ENCODE measurements around the gene NGEF.
"Not testable (repeated sequence)": the region's sequence is repeated elsewhere in the genome, so short reads cannot be mapped to it uniquely, and the experiment has no call there.

NGEF gene

DNA sequence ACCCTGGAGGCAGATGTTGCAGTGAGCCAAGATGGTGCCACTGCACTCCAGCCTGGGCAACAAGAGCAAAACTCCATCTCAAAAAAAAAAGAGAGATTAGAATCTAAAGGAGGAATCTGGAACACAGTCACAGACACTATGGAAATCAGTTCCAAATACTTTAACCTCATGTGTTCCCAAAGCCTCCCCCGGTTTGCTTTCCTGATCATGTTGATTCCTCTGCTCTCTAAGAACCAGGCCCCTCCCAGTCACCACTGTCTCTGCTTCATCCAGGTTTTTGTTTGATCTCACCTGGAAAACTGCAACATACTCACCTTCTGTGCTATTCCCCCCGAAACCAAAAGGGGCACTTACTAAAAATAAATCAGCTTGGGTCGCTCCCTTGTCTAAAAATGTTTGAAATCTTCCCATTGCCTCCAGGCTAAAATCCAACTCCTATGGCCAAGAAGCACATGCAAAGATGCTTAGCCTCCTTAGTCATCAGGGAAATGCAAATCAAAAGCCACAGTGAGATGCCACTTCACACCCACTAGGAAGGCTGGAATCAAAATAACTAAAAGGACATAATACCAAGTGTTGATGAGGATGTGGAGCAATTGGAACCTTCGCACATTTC, 13.2 kb upstream of the NGEF start:
- Histone ChIP-seq H3K9ac (ENCODE audit: low read length) (no peak overlapping the region), H3K27ac (ENCODE audit: low read depth, low read length) (no peak overlapping the region), H3K4me1 (ENCODE audit: control insufficient read depth, insufficient read depth, low read length) (no peaks in the 10 kb centered on the region), H3K4me3 (ENCODE audit: low read length) (no peak overlapping the region), H3K27me3 (ENCODE audit: control insufficient read depth, insufficient read depth, low read length) (no peaks in the 10 kb centered on the region), H3K36me3 (ENCODE audit: control insufficient read depth, insufficient read depth, low read length) (no peaks in the 10 kb centered on the region)

DNA sequence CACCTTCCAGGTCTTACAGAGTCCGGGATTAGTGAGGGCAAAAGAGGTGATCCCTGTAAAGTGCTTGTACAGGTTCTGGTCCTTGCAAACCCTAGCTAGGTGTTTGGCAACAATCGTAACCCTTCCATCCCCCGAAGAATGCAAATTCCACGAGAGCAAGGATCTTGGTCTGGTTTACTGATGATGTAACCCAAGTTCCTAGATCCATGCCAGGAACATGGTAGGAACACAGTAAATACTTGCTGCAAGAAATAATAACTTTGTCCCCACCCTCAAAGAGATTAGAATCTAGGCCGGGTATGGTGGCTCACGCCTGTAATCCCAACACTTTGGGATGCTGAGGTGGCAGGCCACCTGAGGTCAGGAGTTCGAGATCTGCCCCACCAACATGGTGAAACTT, 12.7 kb upstream of the NGEF start:
- no peak overlapping the region for H3K27ac ChIP-seq (ENCODE audit: low read depth, low read length)
- H3K4me1 ChIP-seq (ENCODE audit: control insufficient read depth, insufficient read depth, low read length) = no peaks in the 10 kb centered on the region
- no peaks in the 10 kb centered on the region for H3K27me3 ChIP-seq (ENCODE audit: control insufficient read depth, insufficient read depth, low read length)
- no peak overlapping the region for H3K4me3 ChIP-seq (ENCODE audit: low read length)
- no peaks in the 10 kb centered on the region for H3K36me3 ChIP-seq (ENCODE audit: control insufficient read depth, insufficient read depth, low read length)
- H3K9ac ChIP-seq (ENCODE audit: low read length) = no peak overlapping the region

DNA sequence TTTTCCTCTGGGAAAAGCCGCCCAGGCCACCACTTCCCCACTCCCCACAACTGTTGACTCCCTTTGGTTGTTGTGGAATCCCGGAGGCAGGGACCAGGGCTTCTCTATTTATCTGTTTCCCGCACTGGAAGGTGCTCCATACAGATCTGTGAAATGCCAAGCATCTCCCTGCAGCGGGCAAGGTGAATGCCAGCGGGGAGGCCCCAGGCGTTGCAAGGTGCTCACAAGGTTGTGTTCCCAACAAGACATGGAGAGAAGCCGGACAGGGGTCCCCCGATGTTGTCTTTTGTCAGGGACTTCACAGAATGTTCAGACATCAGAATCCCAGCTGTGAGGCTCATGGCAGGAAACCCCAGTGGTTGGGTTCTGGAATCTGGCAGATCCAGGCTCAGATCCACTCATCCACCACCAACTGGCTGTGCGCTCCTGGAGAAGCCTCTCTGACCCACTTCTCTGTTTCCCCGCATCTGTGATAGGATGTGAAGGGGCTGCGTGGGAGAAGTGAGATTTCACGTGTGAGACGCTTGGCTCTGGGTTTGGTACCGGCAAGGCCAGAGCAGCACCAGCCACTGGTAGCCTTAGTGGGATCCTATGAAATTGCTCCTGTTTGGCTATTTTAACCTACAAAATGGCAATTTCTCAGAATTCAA, 10.8 kb upstream of the NGEF start:
- Histone ChIP-seq H3K9ac (ENCODE audit: low read length) (no peak overlapping the region), H3K36me3 (ENCODE audit: control insufficient read depth, insufficient read depth, low read length) (no peaks in the 10 kb centered on the region), H3K27ac (ENCODE audit: low read depth, low read length) (no peak overlapping the region)

DNA sequence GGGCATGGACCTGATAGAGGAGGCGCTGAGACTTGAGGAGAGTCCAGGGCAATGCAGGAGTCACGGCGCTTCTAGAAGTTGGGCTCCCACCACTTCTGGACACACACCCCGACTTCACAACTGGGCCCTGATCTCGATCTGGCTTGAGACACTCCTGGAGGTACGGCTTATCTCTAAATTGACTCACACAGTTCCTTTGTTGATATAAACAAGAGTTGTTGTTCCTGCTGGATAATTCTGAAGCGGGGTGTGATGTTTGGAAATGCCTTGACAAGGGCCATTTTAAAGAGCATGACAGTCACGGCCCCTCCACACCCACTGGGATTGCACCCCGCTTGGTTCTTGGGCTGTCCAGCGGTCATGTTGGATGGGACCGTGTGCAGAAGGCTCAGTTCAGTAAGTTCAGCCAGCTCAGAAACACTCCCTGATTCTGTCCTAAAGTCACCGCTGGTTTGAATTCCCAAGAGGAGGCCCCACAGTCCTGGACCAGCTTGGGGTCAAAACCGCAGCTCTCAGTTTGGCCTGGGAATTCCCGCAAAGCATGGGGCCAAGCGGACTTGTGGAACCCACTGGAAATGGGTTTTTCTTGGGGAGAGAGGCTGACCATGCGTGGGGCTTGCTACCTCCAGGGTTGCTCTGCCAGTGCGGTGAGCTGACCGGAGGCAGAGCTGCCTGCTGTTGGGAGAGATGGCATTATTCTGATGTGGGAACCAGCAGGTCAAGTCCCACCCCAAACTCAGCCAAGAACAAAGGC, 10.1 kb upstream of the NGEF start:
- Histone ChIP-seq H3K9ac (ENCODE audit: low read length) (no peak overlapping the region), H3K4me3 (ENCODE audit: low read length) (no peak overlapping the region), H3K4me1 (ENCODE audit: control insufficient read depth, insufficient read depth, low read length) (no peaks in the 10 kb centered on the region), H3K27me3 (ENCODE audit: control insufficient read depth, insufficient read depth, low read length) (no peaks in the 10 kb centered on the region), H3K27ac (ENCODE audit: low read depth, low read length) (no peak overlapping the region), H3K36me3 (ENCODE audit: control insufficient read depth, insufficient read depth, low read length) (no peaks in the 10 kb centered on the region)

More for the DNA sequence above, 10.8 kb upstream of the NGEF start:
- no peaks in the 10 kb centered on the region for H3K4me1 ChIP-seq (ENCODE audit: control insufficient read depth, insufficient read depth, low read length)
- no peaks in the 10 kb centered on the region for H3K27me3 ChIP-seq (ENCODE audit: control insufficient read depth, insufficient read depth, low read length)
- no peak overlapping the region for H3K4me3 ChIP-seq (ENCODE audit: low read length)

- H3K27ac ChIP-seq (ENCODE audit: low read depth, low read length) = no peak overlapping the region
- no peaks in the 10 kb centered on the region for H3K36me3 ChIP-seq (ENCODE audit: control insufficient read depth, insufficient read depth, low read length)
- no peaks in the 10 kb centered on the region for H3K27me3 ChIP-seq (ENCODE audit: control insufficient read depth, insufficient read depth, low read length)
- H3K9ac ChIP-seq (ENCODE audit: low read length) = no peak overlapping the region
- no peaks in the 10 kb centered on the region for H3K4me1 ChIP-seq (ENCODE audit: control insufficient read depth, insufficient read depth, low read length)
- no peak overlapping the region for H3K4me3 ChIP-seq (ENCODE audit: low read length)
Measured at GRCh38 chr2:233022561-233022960, 9.5 kb upstream of the NGEF start.

GRCh38 chr2:233021771-233022170, 8.7 kb upstream of the NGEF start:
- no peaks in the 10 kb centered on the region for H3K4me1 ChIP-seq (ENCODE audit: control insufficient read depth, insufficient read depth, low read length)
- H3K36me3 ChIP-seq (ENCODE audit: control insufficient read depth, insufficient read depth, low read length) = no peaks in the 10 kb centered on the region
- H3K27ac ChIP-seq (ENCODE audit: low read depth, low read length) = no peak overlapping the region
- no peaks in the 10 kb centered on the region for H3K27me3 ChIP-seq (ENCODE audit: control insufficient read depth, insufficient read depth, low read length)
- no peak overlapping the region for H3K9ac ChIP-seq (ENCODE audit: low read length)
- H3K4me3 ChIP-seq (ENCODE audit: low read length) = no peak overlapping the region

DNA sequence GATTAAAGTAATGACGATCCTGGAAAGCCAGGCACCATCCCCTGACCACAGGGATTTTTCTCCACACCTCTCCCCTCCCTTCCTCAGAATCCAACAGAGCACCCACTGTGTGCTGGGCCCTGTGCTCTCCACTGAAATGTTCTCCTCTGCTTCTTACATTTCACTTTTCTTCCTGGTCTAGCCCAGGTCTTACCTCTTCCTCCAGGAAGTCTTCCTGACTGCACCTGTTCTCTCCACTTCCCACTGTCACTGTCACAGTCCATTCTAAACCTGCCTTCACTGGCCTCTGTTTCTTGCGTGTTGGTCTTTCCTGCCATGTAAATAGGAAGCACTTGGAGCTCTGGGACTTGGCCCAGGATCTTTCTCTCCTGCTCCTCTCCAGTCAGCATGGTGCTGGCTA, 7.4 kb upstream of the NGEF start:
- Histone ChIP-seq H3K4me3 (ENCODE audit: low read length) (no peak overlapping the region), H3K27ac (ENCODE audit: low read depth, low read length) (no peak overlapping the region), H3K36me3 (ENCODE audit: control insufficient read depth, insufficient read depth, low read length) (no peaks in the 10 kb centered on the region), H3K9ac (ENCODE audit: low read length) (no peak overlapping the region), H3K4me1 (ENCODE audit: control insufficient read depth, insufficient read depth, low read length) (no peaks in the 10 kb centered on the region), H3K27me3 (ENCODE audit: control insufficient read depth, insufficient read depth, low read length) (no peaks in the 10 kb centered on the region)

DNA sequence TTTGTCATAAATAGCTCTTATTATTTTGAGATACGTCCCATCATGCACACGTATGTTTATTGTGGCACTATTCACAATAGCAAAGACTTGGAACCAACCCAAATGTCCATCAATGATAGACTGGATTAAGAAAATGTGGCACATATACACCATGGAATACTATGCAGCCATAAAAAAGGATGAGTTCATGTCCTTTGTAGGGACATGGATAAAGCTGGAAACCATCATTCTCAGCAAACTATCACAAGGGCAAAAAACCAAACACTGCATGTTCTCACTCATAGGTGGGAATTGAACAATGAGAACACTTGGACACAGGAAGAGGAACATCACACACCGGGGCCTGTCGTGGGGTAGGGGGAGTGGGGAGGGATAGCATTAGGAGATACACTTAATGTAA, 6.6 kb upstream of the NGEF start:
- not testable (repeated sequence) for H3K9ac ChIP-seq (ENCODE audit: low read length); H3K36me3 ChIP-seq (ENCODE audit: control insufficient read depth, insufficient read depth, low read length); H3K27me3 ChIP-seq (ENCODE audit: control insufficient read depth, insufficient read depth, low read length); H3K27ac ChIP-seq (ENCODE audit: low read depth, low read length); H3K4me3 ChIP-seq (ENCODE audit: low read length); H3K4me1 ChIP-seq (ENCODE audit: control insufficient read depth, insufficient read depth, low read length)

- no peaks in the 10 kb centered on the region for H3K36me3 ChIP-seq (ENCODE audit: control insufficient read depth, insufficient read depth, low read length)
- H3K4me3 ChIP-seq (ENCODE audit: low read length) = no peak overlapping the region
- no peak overlapping the region for H3K27ac ChIP-seq (ENCODE audit: low read depth, low read length)
- no peak overlapping the region for H3K9ac ChIP-seq (ENCODE audit: low read length)
- no peaks in the 10 kb centered on the region for H3K27me3 ChIP-seq (ENCODE audit: control insufficient read depth, insufficient read depth, low read length)
- no peaks in the 10 kb centered on the region for H3K4me1 ChIP-seq (ENCODE audit: control insufficient read depth, insufficient read depth, low read length)
Measured at GRCh38 chr2:233017947-233018346, 4.9 kb upstream of the NGEF start.

DNA sequence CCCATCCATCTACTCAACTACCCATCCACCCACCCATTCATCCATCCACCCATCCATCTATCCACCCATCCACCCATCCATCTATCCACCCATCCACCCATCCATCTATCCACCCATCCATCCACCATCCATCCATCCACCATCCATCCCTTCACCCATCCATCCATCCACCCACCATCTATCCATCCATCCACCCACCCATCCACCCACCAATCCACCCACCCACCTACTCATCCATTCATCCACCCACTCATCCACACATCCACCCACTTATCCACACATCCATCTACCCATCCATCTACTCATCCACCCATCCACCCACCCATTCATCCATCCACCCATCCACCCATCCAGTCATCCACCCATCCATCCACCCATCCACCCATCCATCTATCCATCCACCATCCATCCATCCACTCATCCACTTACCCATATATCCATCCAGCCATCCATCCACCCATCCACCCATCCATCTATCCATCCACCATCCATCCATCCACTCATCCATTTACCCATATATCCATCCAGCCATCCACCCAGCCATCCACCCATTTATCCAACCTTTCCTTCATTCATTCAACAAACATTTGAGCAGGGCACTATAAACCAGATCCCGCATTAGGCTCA, 2.1 kb upstream of the NGEF start:
- H3K9ac ChIP-seq (ENCODE audit: low read length) = no peak overlapping the region
- no peak overlapping the region for H3K27ac ChIP-seq (ENCODE audit: low read depth, low read length)
- H3K36me3 ChIP-seq (ENCODE audit: control insufficient read depth, insufficient read depth, low read length) = no peaks in the 10 kb centered on the region
- no peaks in the 10 kb centered on the region for H3K4me1 ChIP-seq (ENCODE audit: control insufficient read depth, insufficient read depth, low read length)
- H3K27me3 ChIP-seq (ENCODE audit: control insufficient read depth, insufficient read depth, low read length) = no peaks in the 10 kb centered on the region
- no peak overlapping the region for H3K4me3 ChIP-seq (ENCODE audit: low read length)

DNA sequence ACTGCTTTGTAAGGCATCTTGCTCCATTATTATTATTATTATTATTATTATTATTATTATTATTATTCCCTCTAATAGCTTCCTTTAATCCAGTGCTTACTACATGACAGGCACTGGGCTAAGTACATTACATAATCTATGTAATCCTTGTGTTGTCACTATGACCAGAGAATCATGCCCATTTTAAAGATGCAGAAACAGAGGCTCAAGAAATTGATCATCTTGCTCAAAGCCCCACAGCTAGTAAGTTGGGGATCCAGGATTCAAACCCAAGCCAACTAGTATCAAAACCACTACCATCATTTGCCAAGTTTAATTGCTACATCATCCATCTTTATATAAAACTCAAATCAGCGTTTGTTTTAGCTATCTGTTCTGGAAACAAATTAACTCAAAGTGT, 594 bp upstream of the NGEF start:
- Histone ChIP-seq H3K27me3 (ENCODE audit: control insufficient read depth, insufficient read depth, low read length) (no peaks in the 10 kb centered on the region), H3K4me1 (ENCODE audit: control insufficient read depth, insufficient read depth, low read length) (no peaks in the 10 kb centered on the region), H3K4me3 (ENCODE audit: low read length) (no peak overlapping the region), H3K36me3 (ENCODE audit: control insufficient read depth, insufficient read depth, low read length) (no peaks in the 10 kb centered on the region), H3K9ac (ENCODE audit: low read length) (no peak overlapping the region), H3K27ac (ENCODE audit: low read depth, low read length) (no peak overlapping the region)

- Histone ChIP-seq H3K9ac (ENCODE audit: low read length) (no peak overlapping the region), H3K27me3 (ENCODE audit: control insufficient read depth, insufficient read depth, low read length) (no peaks in the 10 kb centered on the region), H3K36me3 (ENCODE audit: control insufficient read depth, insufficient read depth, low read length) (no peaks in the 10 kb centered on the region), H3K27ac (ENCODE audit: low read depth, low read length) (no peak overlapping the region), H3K4me3 (ENCODE audit: low read length) (peak overlapping the region; percentile 49), H3K4me1 (ENCODE audit: control insufficient read depth, insufficient read depth, low read length) (no peaks in the 10 kb centered on the region)
Measured at GRCh38 chr2:233012301-233012971, 620 bp downstream of the NGEF start.
